Measurements from ENCODE around the gene PABPN1L. TPM values are rescaled to one million over a fixed set of nuclear protein-coding genes. Genes with fewer than 3 reads are reported as not detected.

PABPN1L gene
- polyA plus RNA-seq, 3 donors, result 0.07 to 0.09 TPM; not detected in 1

DNA sequence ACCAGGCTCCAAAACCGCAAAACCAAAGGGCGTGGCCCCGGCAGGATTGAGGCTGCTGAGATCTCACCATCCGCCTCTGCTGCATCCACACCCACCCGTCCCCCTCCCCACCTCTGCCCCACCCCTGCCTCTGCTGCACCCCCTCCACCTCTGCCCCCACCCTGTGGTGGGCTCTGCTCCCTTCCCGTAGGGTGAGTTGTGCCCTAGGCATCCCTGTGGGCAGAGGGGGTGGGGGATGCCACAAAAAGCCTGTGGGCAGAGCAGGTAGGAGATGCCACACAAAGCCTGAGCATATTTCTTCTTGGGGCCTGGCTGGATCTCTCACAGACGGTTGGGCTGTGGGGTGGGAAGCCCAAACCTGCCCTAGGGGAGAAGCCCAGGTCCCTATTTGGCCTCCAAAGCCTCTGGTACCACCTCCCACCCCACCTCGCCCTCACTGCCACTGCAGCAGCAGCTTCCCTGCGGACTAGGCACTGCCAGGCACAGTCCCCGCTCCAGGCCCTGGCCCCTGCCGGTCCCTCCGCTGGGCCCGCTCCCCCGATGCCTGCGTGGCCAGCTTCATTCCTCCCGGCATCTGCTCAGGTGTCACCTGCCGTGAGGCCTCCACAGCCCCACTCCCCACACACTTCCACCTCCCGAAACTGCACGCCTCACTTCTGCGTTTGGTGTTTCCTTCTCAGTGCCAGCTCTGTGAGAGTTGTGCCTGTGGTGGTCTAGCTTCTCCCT is 11.3 kb upstream of the PABPN1L start:
- H3K27ac ChIP-seq (ENCODE audit: low read depth, low read length), result no peak overlapping the region
- WGBS, 3 donors, result 89 to 92% (median 90%) methylated on average over 20 of the region's 20 CpGs

DNA sequence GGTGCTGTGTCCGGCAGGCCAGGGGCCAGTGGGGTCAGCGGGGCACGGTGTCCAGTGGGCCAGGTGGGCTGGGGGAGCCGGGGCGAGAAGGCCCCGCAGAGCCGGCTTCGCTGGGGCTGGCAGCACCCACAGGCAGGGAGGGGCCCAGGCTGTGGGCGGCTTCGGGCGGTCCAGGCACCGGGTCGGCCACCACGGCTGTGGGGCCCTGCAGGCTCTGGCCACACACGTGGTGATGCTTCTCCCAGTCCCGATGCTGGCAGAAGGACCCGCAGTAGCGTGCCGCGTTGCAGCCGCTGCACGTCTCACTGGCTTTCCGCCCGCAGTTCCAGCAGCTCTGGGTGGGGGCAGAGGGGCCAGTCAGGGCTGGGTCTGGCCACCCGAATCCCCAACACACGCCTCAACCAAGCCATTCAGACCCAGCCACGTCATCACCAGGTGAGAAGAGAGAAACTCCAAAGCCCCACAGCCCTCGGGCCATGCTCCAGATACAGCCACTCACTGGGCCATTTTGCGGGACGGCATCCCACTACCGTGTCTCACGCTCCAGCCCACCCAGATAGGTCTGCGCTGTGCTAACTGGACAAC is 10.6 kb upstream of the PABPN1L start:
- WGBS, 3 donors, result 90 to 93% (median 91%) methylated on average over 27 to 33 of the region's 33 CpGs
- no peak overlapping the region for H3K27ac ChIP-seq (ENCODE audit: low read depth, low read length)

DNA sequence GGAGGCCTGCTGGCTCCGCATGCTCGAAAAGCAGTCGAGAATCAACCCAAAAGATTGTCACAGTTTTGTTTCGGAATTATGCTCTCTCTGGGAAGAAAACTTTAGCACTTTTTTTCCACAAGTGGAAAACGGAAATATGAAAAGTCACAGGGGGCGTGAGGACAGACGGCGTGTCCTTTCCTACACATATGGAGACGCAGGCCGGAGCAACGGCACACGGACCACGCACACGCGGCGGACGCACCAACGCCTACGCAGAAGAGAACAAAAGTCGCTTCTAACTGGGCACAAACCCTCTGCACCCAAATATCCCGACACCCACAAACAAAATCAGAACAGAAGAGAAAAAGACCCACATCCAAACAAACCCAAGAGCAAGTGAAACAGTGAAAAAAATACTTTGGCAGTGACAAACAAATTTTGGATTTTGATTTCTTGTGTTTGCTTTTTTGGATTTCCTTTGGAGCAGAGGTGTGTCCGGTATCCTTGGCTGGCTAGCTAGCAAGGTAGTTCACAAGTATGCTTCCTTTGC is 9.3 kb upstream of the PABPN1L start:
- no peak overlapping the region for H3K27ac ChIP-seq (ENCODE audit: low read depth, low read length)
- 91 to 95% (median 94%) methylated on average over 22 of the region's 22 CpGs for WGBS, 3 donors

DNA sequence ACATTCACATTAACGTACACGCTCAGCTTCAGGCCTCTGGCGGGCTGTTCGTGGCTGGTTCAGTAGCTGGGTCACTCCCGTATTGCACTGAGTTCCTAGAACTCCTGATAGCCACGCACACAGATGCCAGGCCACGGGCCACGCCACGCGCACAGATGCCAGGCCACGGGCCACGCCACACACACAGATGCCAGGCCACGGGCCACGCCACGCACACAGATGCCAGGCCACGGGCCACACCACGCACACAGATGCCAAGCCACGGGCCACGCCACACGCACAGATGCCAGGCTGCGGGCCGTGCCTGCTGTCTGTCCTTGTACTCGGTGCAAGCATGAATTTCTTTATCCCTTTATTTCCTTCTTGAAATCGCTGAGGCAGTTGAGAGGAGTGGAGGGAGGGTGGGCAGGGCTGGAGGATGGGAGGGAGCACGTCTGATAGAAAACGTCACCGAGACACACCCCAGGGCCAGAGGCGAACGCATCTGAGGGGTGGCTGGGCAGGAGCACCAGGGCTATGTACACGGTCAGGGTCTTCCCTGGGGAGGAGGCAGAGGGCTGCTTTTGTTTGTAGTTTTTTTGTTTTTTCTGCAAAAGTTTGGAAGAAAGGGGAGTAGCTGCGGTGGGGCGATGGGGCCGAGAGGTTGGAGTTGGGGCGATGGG is 8.6 kb upstream of the PABPN1L start:
- WGBS, 3 donors, result 93% methylated on average over 34 of the region's 34 CpGs
- H3K27ac ChIP-seq (ENCODE audit: low read depth, low read length), result no peak overlapping the region

- H3K27ac ChIP-seq (ENCODE audit: low read depth, low read length), result no peak overlapping the region
- 63 to 66% (median 65%) methylated on average over 25 of the region's 25 CpGs for WGBS, 3 donors
Measured at GRCh38 chr16:88872650-88873331, 6.3 kb upstream of the PABPN1L start.

DNA sequence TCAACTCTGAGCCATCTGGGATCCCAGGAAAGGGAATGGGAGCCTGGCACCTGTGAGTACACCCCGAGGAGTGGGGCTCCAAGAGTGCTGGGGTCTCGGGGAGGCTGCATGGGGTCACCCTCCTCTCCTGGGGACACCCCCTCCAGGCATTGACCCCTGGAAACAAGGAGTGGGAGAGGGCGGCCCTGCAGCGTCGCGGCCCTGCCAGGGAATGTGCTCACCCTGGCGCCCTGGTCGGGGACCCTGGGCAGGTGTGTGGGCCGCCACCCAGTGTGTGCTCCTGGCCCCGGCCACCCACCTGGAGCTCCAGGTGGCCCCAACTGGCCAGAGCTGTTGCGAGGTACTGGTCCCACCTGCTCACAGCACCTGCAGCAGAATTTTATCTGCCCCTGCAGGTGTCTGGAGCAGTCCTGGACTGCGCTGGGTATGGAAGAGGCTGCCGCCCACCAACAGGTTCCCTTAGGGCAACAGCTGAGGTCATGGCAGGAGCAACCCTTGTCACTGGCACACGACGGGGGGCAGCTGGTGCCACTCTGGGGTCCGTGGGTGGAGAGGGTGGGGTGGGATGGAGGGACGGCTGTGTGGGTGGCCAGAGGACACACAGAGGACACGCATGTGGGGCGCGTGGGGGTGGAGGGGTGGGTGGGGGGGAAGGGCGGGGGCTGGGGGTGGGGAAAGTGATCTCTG is 5.4 kb upstream of the PABPN1L start:
- H3K27ac ChIP-seq (ENCODE audit: low read depth, low read length), result no peak overlapping the region
- 71% methylated on average over 18 to 21 of the region's 21 CpGs for WGBS, 3 donors

- WGBS, 3 donors, result 13 to 14% (median 14%) methylated on average over 8 of the region's 8 CpGs
- H3K27ac ChIP-seq (ENCODE audit: low read depth, low read length), result no peak overlapping the region
Measured at GRCh38 chr16:88871349-88871702, 4.9 kb upstream of the PABPN1L start.

DNA sequence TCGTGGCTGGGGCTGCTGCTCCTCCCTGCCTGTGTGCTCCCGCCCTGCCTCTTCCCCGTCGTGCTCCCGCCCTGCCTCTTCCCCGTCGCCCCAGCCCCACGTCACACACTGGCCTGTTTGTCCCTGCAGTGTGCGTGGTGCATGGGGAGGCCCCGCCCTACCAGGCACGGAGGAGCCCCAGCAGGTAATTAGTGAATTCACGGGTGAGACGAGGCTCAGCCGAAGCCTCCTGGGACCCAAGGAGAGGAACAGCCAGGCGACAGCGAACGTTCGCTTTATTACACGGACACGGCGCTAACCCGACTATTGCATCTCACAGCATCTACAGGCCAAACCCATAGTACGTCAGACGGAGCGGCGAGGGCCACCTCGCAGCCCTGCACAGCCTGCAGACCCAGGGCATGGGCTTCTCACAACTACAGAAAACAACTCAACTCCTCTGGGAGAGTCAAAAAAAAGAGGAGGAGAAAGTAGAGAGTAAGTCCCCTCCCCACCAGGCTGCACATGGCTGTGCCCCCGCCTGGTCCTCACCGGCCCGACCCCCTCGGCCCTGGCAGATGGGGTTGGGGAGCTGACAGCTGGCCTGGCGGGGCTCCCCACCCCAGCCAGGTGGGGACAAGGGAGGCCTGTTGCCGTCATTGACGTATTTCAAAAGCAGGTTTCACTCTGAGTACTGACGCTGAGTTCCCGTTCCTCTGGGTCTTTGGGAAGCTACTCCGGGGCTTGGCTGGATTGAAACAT is 4.3 kb upstream of the PABPN1L start:
- no peak overlapping the region for H3K27ac ChIP-seq (ENCODE audit: low read depth, low read length)
- 29 to 37% (median 33%) methylated on average over 37 of the region's 37 CpGs for WGBS, 3 donors

GRCh38 chr16:88869673-88869980 is 3.2 kb upstream of the PABPN1L start:
- WGBS, 3 donors, result 76 to 87% (median 81%) methylated on average over 9 of the region's 9 CpGs

GRCh38 chr16:88868974-88869672 is 2.7 kb upstream of the PABPN1L start:
- WGBS, 3 donors, result 82 to 90% (median 87%) methylated on average over 27 of the region's 27 CpGs
- H3K27ac ChIP-seq (ENCODE audit: low read depth, low read length), result no peak overlapping the region

More at GRCh38 chr16:88869673-88869980, 3.2 kb upstream of the PABPN1L start:
- no peak overlapping the region for H3K27ac ChIP-seq (ENCODE audit: low read depth, low read length)

DNA sequence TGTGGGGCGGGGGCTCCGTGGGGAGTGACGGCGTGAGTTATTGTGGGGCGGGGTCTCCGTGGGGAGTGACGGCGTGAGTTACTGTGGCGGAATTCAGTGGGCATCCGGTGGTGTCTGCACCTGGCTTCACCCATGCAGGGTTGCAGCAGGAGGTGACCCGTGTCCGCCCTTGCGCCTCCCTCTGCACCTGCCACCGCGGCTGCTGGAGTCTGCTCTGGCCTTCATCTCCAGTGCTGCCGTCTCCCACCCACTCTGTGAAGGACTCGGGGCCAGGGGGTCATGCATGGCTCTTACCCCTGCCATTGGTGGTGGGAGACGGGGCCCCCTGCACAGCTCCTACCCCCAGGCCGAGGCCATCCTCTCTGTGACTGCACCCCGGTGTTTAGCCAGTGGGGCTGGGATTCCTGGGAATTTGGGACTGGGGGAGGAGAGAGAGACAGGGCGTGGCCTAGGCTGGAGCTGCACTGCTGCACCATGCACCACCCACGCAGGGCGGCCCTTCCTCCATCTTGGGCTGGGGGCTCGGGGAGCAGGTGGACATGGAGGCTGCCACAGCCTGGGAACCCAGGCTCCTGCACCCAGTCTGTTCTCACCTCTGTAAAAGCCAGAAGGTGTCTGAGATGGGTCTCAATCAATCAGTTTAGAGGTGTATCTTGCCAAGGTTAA is 1.3 kb upstream of the PABPN1L start:
- 79 to 88% (median 82%) methylated on average over 19 to 24 of the region's 24 CpGs for WGBS, 3 donors
- H3K27ac ChIP-seq (ENCODE audit: low read depth, low read length), result no peak overlapping the region

DNA sequence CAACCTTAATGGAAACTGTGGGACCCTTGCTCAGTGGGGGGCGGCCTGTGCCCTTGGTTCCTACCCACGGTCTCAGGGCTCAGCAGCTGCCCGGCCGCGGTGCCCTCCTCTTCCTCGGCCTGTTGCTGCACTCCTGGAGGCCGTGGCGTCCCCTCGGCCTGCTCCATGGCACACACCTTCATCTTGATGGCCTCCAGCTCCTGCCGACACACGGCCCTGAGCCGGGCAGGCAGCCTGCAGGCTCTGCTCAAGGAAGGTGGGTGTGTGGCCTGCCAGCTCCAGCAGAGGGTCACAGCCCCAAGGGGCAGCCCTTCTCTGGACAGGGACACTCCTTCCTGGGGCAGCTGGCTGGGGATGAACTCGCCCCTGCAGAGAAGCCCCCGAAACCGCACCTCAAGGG is 718 bp downstream of the PABPN1L start:
- no peak overlapping the region for H3K27ac ChIP-seq (ENCODE audit: low read depth, low read length)
- 79 to 83% (median 82%) methylated on average over 14 to 15 of the region's 15 CpGs for WGBS, 3 donors

- no peak overlapping the region for H3K27ac ChIP-seq (ENCODE audit: low read depth, low read length)
- WGBS, 3 donors, result 78 to 80% (median 79%) methylated on average over 14 of the region's 14 CpGs
Measured at GRCh38 chr16:88865310-88865709, 1.1 kb downstream of the PABPN1L start.

- 81 to 83% (median 81%) methylated on average over 17 to 18 of the region's 18 CpGs for WGBS, 3 donors
- no peak overlapping the region for H3K27ac ChIP-seq (ENCODE audit: low read depth, low read length)
Measured at GRCh38 chr16:88864521-88864920, 1.9 kb downstream of the PABPN1L start.

DNA sequence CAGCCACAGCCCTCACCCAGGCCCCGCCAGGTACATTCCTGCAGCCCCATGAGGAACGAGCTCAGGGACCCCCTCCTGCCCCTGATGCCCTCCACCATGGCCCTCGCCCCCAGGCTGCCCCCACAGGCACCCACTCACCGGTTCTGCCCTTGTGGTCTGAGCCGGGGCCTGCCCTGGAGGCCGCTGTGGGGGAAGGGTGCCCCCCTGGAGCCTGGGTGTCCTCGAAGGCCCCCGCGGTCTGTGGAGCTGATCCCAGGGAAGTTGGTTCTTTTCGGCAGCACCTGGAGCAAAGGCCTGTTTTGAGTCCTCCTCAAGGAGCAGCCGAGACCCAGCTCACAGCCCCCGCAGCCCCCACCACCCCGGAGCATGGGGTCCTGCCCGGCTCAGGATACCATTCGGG is 2.4 kb downstream of the PABPN1L start:
- 77 to 86% (median 81%) methylated on average over 11 to 15 of the region's 15 CpGs for WGBS, 3 donors
- no peak overlapping the region for H3K27ac ChIP-seq (ENCODE audit: low read depth, low read length)

DNA sequence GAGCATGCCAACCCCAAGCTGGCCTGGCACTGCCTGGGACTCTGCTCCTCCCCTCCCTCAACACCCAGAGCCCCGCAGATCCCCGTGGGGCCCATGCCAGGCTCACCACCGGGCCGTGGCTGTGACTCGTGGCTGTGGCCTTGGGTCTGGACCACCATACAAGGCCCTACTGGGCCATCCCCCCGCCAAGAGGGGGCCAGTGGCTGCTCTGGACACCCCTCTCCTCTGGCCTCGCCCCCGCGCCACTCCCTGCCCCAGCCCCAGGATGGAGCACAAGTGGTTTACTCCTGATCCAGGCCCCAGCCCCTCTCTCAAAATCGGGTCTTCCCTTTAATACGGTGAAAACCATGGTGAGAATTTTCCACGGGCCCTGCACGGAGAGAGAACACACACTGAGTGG is 3.0 kb downstream of the PABPN1L start:
- WGBS, 3 donors, result 78 to 89% (median 87%) methylated on average over 13 of the region's 13 CpGs
- H3K27ac ChIP-seq (ENCODE audit: low read depth, low read length), result no peak overlapping the region

- no peak overlapping the region for H3K27ac ChIP-seq (ENCODE audit: low read depth, low read length)
- 88 to 92% (median 88%) methylated on average over 21 to 25 of the region's 25 CpGs for WGBS, 3 donors
Measured at GRCh38 chr16:88862968-88863367, 3.5 kb downstream of the PABPN1L start.
